Measurements from ENCODE around the gene STK11IP.

STK11IP gene

GRCh38 chr2:219578811-219579613 is 18.6 kb upstream of the STK11IP start:
- no peak for DNase-seq (ENCODE audit: low spot score)

GRCh38 chr2:219581346-219581745 is 16.3 kb upstream of the STK11IP start:
- DNase-seq (ENCODE audit: low spot score): no peak

- no peak for DNase-seq (ENCODE audit: low spot score)
Measured at GRCh38 chr2:219591091-219591490, 6.6 kb upstream of the STK11IP start.

GRCh38 chr2:219592736-219593135 is 4.9 kb upstream of the STK11IP start:
- no peak for DNase-seq (ENCODE audit: low spot score)

- no peak for DNase-seq (ENCODE audit: low spot score)
Measured at GRCh38 chr2:219593154-219593553, 4.5 kb upstream of the STK11IP start.

GRCh38 chr2:219595256-219595655 is 2.4 kb upstream of the STK11IP start:
- no peak for DNase-seq (ENCODE audit: low spot score)

- no peak for DNase-seq (ENCODE audit: low spot score)
Measured at GRCh38 chr2:219596954-219597551, 604 bp upstream of the STK11IP start.

GRCh38 chr2:219598308-219599078 is 836 bp downstream of the STK11IP start:
- DNase-seq (ENCODE audit: low spot score): no peak

- DNase-seq (ENCODE audit: low spot score): no peak
Measured at GRCh38 chr2:219603771-219604170, 6.1 kb downstream of the STK11IP start.

- DNase-seq (ENCODE audit: low spot score): no peak
Measured at GRCh38 chr2:219605607-219605954, 7.9 kb downstream of the STK11IP start.

- DNase-seq (ENCODE audit: low spot score): no peak
Measured at GRCh38 chr2:219607931-219608330, 10.3 kb downstream of the STK11IP start.

GRCh38 chr2:219608399-219608964 is 10.8 kb downstream of the STK11IP start:
- no peak for DNase-seq (ENCODE audit: low spot score)

GRCh38 chr2:219609149-219609750 is 11.6 kb downstream of the STK11IP start:
- DNase-seq (ENCODE audit: low spot score): no peak

GRCh38 chr2:219611306-219611705 is 13.6 kb downstream of the STK11IP start:
- no peak for DNase-seq (ENCODE audit: low spot score)

- no peak for DNase-seq (ENCODE audit: low spot score)
Measured at GRCh38 chr2:219611866-219612576, 14.4 kb downstream of the STK11IP start.

- peak; percentile 7 for DNase-seq (ENCODE audit: low spot score)
Measured at GRCh38 chr2:219612577-219613286, 15.1 kb downstream of the STK11IP start.

GRCh38 chr2:219613461-219614070 is 15.9 kb downstream of the STK11IP start:
- DNase-seq (ENCODE audit: low spot score): no peak

- DNase-seq (ENCODE audit: low spot score): no peak
Measured at GRCh38 chr2:219614076-219614860, 16.6 kb downstream of the STK11IP start.

GRCh38 chr2:219615036-219615435 is 17.4 kb downstream of the STK11IP start:
- DNase-seq (ENCODE audit: low spot score): no peak

GRCh38 chr2:219615894-219616293 is 18.2 kb downstream of the STK11IP start:
- no peak for DNase-seq (ENCODE audit: low spot score)
